GM19397 (cell line): ENCODE results near the gene OAS1.

ENCODE experiments used
- ATAC-seq: cut with Tn5 transposase; IDR thresholded peaks from one replicate; pipeline ENCODE4 v1.9.1; 2021; ENCODE audit warnings: mild to moderate bottlenecking, moderate library complexity; ENCODE audit not compliant: unreplicated experiment

OAS1 gene

GRCh38 chr12:112963227-112963861, 56.6 kb downstream of the OAS1 start:
- ATAC-seq, result no peak

- ATAC-seq, result no peak
Observed at GRCh38 chr12:112964067-112964670, 57.4 kb downstream of the OAS1 start.

- no peak for ATAC-seq
Observed at GRCh38 chr12:112964915-112965314, 58.2 kb downstream of the OAS1 start.

- no peak for ATAC-seq
Observed at GRCh38 chr12:112965643-112966042, 58.9 kb downstream of the OAS1 start.

- ATAC-seq, result no peak
Observed at GRCh38 chr12:112967306-112967705, 60.5 kb downstream of the OAS1 start.

GRCh38 chr12:112967858-112968257, 61.1 kb downstream of the OAS1 start:
- ATAC-seq, result no peak
